ENCODE measurements around the gene NFKBIE.

- no peak for TF ChIP-seq CTCF (IDR thresholded peaks at IDR 0.05)
- TF ChIP-seq EP300 (IDR thresholded peaks at IDR 0.05), result no peak
- TF ChIP-seq POLR2AphosphoS5 (IDR thresholded peaks at IDR 0.05), result no peak
- TF ChIP-seq POLR2A (IDR thresholded peaks at IDR 0.05), result no peak
Observed at GRCh38 chr6:44270526-44271405, 5.4 kb upstream of the NFKBIE start.

All from upper lobe of left lung (tissue), 4 donors.